H1 (cell line): ENCODE results near the gene SLC44A5.

Experiments
- CBX5 ChIP-seq: fragments of 300-800, 300-1000 bp; sonication (generic); IDR thresholded peaks from 2 replicates; pipeline ENCODE4 v1.7.1; 2016; ENCODE audit warnings: antibody characterized with exemption, low read length, low read depth
- CTCF ChIP-seq, 3 experiments: IDR thresholded peaks; 1 replicate in 2 of 3; 2 replicates in 1 of 3; pipeline versions ENCODE4 v1.5.1 to v1.6.1; 2011; ENCODE audit warnings: low read length in 3 of 3, mild to moderate bottlenecking in 3 of 3, inconsistent platforms in 2 of 3, low read depth in 1 of 3, moderate library complexity in 1 of 3; ENCODE audit not compliant: insufficient read depth in 1 of 3; ENCODE audit errors: control extremely low read depth in 1 of 3
- EP300 ChIP-seq, 2 experiments: IDR thresholded peaks; 1 replicate in 1 of 2; 2 replicates in 1 of 2; pipeline ENCODE4 v1.6.1; 2011 to 2012; ENCODE audit warnings: low read depth in 2 of 2, low read length in 2 of 2, mild to moderate bottlenecking in 2 of 2, borderline replicate concordance in 1 of 2, inconsistent platforms in 1 of 2, moderate library complexity in 1 of 2
- EZH2 ChIP-seq: fragments of 200-600 bp; sonication (generic); IDR thresholded peaks from 2 replicates; pipeline ENCODE4 v1.7.1; 2012; ENCODE audit warnings: low read depth, mild to moderate bottlenecking, moderate library complexity, low read length, inconsistent platforms; ENCODE audit not compliant: severe bottlenecking
- JUN ChIP-seq: IDR thresholded peaks from 2 replicates; pipeline ENCODE4 v1.6.1; 2011; ENCODE audit warnings: low read depth, mild to moderate bottlenecking, improper control_type of control experiment, low read length
- JUND ChIP-seq: IDR thresholded peaks from 2 replicates; pipeline ENCODE4 v1.6.1; 2011; ENCODE audit warnings: mild to moderate bottlenecking, improper control_type of control experiment, low read length
- NRF1 ChIP-seq: IDR thresholded peaks from 2 replicates; pipeline ENCODE4 v1.6.1; 2011; ENCODE audit warnings: mild to moderate bottlenecking, low read depth, low read length, improper control_type of control experiment
- POLR2A ChIP-seq, 2 experiments: IDR thresholded peaks; 1 replicate in 1 of 2; 2 replicates in 1 of 2; pipeline ENCODE4 v1.6.1; 2011; ENCODE audit warnings: low read depth in 2 of 2, low read length in 2 of 2, mild to moderate bottlenecking in 2 of 2; ENCODE audit errors: control extremely low read depth in 1 of 2
- RNF2 ChIP-seq: fragments of 200-900, 300-1000 bp; sonication (generic); IDR thresholded peaks from 2 replicates; pipeline ENCODE4 v1.7.1; 2016; ENCODE audit warnings: borderline replicate concordance, low read depth, mild to moderate bottlenecking, antibody characterized with exemption, low read length; ENCODE audit not compliant: poor library complexity, severe bottlenecking; ENCODE audit errors: missing control alignments
- RXRA ChIP-seq: IDR thresholded peaks from 2 replicates; pipeline ENCODE4 v1.6.1; 2011; ENCODE audit warnings: low read depth, mild to moderate bottlenecking, low read length, moderate library complexity; ENCODE audit not compliant: insufficient read depth
- TAF1 ChIP-seq: IDR thresholded peaks from 2 replicates; pipeline ENCODE4 v1.6.1; 2011; ENCODE audit warnings: mild to moderate bottlenecking, low read depth, low read length
- TBP ChIP-seq: IDR thresholded peaks from 2 replicates; pipeline ENCODE4 v1.6.1; 2011; ENCODE audit warnings: low read depth, low read length, improper control_type of control experiment
- USF2 ChIP-seq: IDR thresholded peaks from 2 replicates; pipeline ENCODE4 v1.6.1; 2011; ENCODE audit warnings: low read length, improper control_type of control experiment
- ZNF274 ChIP-seq: IDR thresholded peaks from 2 replicates; pipeline ENCODE4 v1.7.0; 2012; ENCODE audit warnings: low read length, borderline replicate concordance; ENCODE audit errors: extremely low read depth

GRCh38 chr1:75613916-75614315, 3.0 kb upstream of the SLC44A5 start:
- TF ChIP-seq CTCF (IDR thresholded peaks at IDR 0.05; ENCODE audit: control extremely low read depth in 1 of 3, insufficient read depth in 1 of 3, low read depth in 1 of 3, low read length in 3 of 3): no peak
- no peak for TF ChIP-seq RNF2
- no peak for TF ChIP-seq ZNF274
- no peak for TF ChIP-seq POLR2A (IDR thresholded peaks at IDR 0.05; ENCODE audit: control extremely low read depth in 1 of 2, low read depth in 2 of 2, low read length in 2 of 2)
- no peak for TF ChIP-seq NRF1
- TF ChIP-seq TBP: no peak
- TF ChIP-seq JUN: no peak
- no peak for TF ChIP-seq CBX5
- TF ChIP-seq TAF1: no peak
- TF ChIP-seq EP300 (IDR thresholded peaks at IDR 0.05; ENCODE audit: borderline replicate concordance in 1 of 2, low read depth in 2 of 2, low read length in 2 of 2): no peak
- TF ChIP-seq EZH2: no peak
- no peak for TF ChIP-seq RXRA
- no peak for TF ChIP-seq USF2
- TF ChIP-seq JUND: no peak
